ENCODE results near the gene IMPDH1.

The IMPDH1 gene

GRCh38 chr7:128374041-128374440, 35.7 kb downstream of the IMPDH1 start:
- H3K79me2 ChIP-seq (ENCODE audit: insufficient read depth, low read length): no peaks in the 10 kb centered on the region
- no peaks in the 10 kb centered on the region for H3F3A ChIP-seq (ENCODE audit: low read depth)
- TF ChIP-seq CTCF (conservative IDR thresholded peaks at IDR 0.05; ENCODE audit: low read length): no peak
- TF ChIP-seq EZH2phosphoT487 (IDR thresholded peaks at IDR 0.05; ENCODE audit: borderline replicate concordance): no peak
- H4K20me1 ChIP-seq (ENCODE audit: insufficient read depth, low read length, poor library complexity, severe bottlenecking): no peaks in the 10 kb centered on the region
- H3K4me2 ChIP-seq (ENCODE audit: low read depth, low read length, poor library complexity, severe bottlenecking): no peak overlapping the region
- H3K9me3 ChIP-seq (ENCODE audit: insufficient read depth, low read depth, low read length): no peaks in the 10 kb centered on the region
- H3K9me2 ChIP-seq (replicated peaks; ENCODE audit: low read depth, low read length): no peaks in the 10 kb centered on the region
- no peaks in the 10 kb centered on the region for H3K4me1 ChIP-seq (ENCODE audit: insufficient read depth, low read length, poor library complexity, severe bottlenecking)
- no peak overlapping the region for H2AFZ ChIP-seq (ENCODE audit: low read length)
- H3K4me3 ChIP-seq (ENCODE audit: low read length, poor library complexity, severe bottlenecking): no peak overlapping the region
- H3K9ac ChIP-seq (ENCODE audit: low read depth, low read length, poor library complexity, severe bottlenecking): no peak overlapping the region
- H3K27me3 ChIP-seq (ENCODE audit: insufficient read depth, low read length, poor library complexity, severe bottlenecking): no peaks in the 10 kb centered on the region
- H3K36me3 ChIP-seq (ENCODE audit: insufficient read depth, low read length): no peaks in the 10 kb centered on the region

GRCh38 chr7:128373606-128374005, 36.2 kb downstream of the IMPDH1 start:
- Histone ChIP-seq H3K4me1 (ENCODE audit: insufficient read depth, low read length, poor library complexity, severe bottlenecking) (no peaks in the 10 kb centered on the region), H3K36me3 (ENCODE audit: insufficient read depth, low read length) (no peaks in the 10 kb centered on the region), H3F3A (ENCODE audit: low read depth) (no peaks in the 10 kb centered on the region), H3K4me3 (ENCODE audit: low read length, poor library complexity, severe bottlenecking) (no peak overlapping the region), H3K27me3 (ENCODE audit: insufficient read depth, low read length, poor library complexity, severe bottlenecking) (no peaks in the 10 kb centered on the region), H3K9ac (ENCODE audit: low read depth, low read length, poor library complexity, severe bottlenecking) (no peak overlapping the region), H2AFZ (ENCODE audit: low read length) (no peak overlapping the region), H3K9me2 (replicated peaks; ENCODE audit: low read depth, low read length) (no peaks in the 10 kb centered on the region), H4K20me1 (ENCODE audit: insufficient read depth, low read length, poor library complexity, severe bottlenecking) (no peaks in the 10 kb centered on the region), H3K79me2 (ENCODE audit: insufficient read depth, low read length) (no peaks in the 10 kb centered on the region), H3K4me2 (ENCODE audit: low read depth, low read length, poor library complexity, severe bottlenecking) (no peak overlapping the region), H3K9me3 (ENCODE audit: insufficient read depth, low read depth, low read length) (no peaks in the 10 kb centered on the region)
- TF ChIP-seq CTCF (conservative IDR thresholded peaks at IDR 0.05; ENCODE audit: low read length): no peak
- no peak for TF ChIP-seq EZH2phosphoT487 (IDR thresholded peaks at IDR 0.05; ENCODE audit: borderline replicate concordance)

- H3K9me2 ChIP-seq (replicated peaks; ENCODE audit: low read depth, low read length): no peaks in the 10 kb centered on the region
- TF ChIP-seq CTCF (conservative IDR thresholded peaks at IDR 0.05; ENCODE audit: low read length) (no peak), EZH2phosphoT487 (IDR thresholded peaks at IDR 0.05; ENCODE audit: borderline replicate concordance) (no peak)
- H3K4me2 ChIP-seq (ENCODE audit: low read depth, low read length, poor library complexity, severe bottlenecking): no peak overlapping the region
- H2AFZ ChIP-seq (ENCODE audit: low read length): no peak overlapping the region
- no peaks in the 10 kb centered on the region for H3K27me3 ChIP-seq (ENCODE audit: insufficient read depth, low read length, poor library complexity, severe bottlenecking)
- no peaks in the 10 kb centered on the region for H3K9me3 ChIP-seq (ENCODE audit: insufficient read depth, low read depth, low read length)
- no peak overlapping the region for H3K4me3 ChIP-seq (ENCODE audit: low read length, poor library complexity, severe bottlenecking)
- no peak overlapping the region for H3K9ac ChIP-seq (ENCODE audit: low read depth, low read length, poor library complexity, severe bottlenecking)
- no peaks in the 10 kb centered on the region for H3K79me2 ChIP-seq (ENCODE audit: insufficient read depth, low read length)
- no peaks in the 10 kb centered on the region for H4K20me1 ChIP-seq (ENCODE audit: insufficient read depth, low read length, poor library complexity, severe bottlenecking)
- H3K36me3 ChIP-seq (ENCODE audit: insufficient read depth, low read length): no peaks in the 10 kb centered on the region
- H3K4me1 ChIP-seq (ENCODE audit: insufficient read depth, low read length, poor library complexity, severe bottlenecking): no peaks in the 10 kb centered on the region
- H3F3A ChIP-seq (ENCODE audit: low read depth): no peaks in the 10 kb centered on the region
These were observed 39.3 kb downstream of the IMPDH1 start for GRCh38 chr7:128370491-128370890.

All from Loucy (cell line).